Measurements from ENCODE around the gene GAPVD1. TPM values are rescaled to one million over a fixed set of nuclear protein-coding genes. Genes with fewer than 3 reads are reported as not detected.

Gene GAPVD1
- total and polyA plus RNA-seq, 2 of the 13 experiments (the other 11 are each of a cell fraction or from before 2014, with no cell fraction given): 11.1 to 33.2 TPM

DNA sequence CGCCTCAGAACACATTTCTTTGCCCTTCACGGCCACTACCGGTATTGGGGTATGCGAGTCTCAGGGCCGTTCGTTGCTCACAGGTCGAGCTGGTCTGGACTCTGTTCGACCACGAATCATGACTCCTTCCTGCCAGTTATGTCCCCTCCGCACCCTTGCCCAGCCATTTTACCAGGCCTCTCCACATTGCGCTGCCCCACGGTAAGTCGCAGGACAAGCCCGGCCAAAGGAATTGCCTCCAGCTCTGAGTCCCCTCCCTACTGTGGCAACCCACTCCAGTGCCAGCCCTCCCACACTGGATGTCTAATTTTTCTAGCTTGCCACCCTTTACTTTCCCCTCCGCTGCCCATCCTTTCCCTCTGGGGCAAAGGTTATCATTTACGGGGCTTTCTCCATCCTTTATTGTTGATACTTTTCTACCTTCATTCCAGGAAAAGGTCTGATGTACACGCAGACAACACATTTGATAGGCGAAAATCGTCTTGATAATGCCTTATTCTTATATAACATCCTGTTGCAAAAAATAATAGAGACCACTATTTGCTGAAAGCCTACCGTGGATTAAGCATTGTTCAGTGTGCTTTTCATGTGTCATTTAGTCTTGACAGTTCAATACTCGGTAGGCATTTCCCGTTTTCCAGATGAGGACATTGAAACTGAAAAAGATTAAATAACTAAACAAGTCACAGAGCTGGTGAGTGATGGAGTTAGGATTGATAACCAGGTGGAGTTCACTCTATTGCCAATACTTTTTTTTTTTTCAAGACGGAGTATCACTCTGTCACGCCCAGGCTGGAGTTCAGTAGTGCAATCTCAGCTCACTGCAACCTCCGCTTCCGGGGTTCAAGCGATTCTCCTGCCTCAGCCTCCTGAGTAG lies 19.5 kb upstream of the GAPVD1 start (continued):
- no peak for TF ChIP-seq GABPA (IDR thresholded peaks at IDR 0.05; ENCODE audit: low read depth, low read length)
- no peak for TF ChIP-seq GABPA (CRISPR knock-in tag; IDR thresholded peaks at IDR 0.05; ENCODE audit: low read depth)
- no peak for TF ChIP-seq IKZF1 (IDR thresholded peaks at IDR 0.05)
- TF ChIP-seq, protein P1, sequence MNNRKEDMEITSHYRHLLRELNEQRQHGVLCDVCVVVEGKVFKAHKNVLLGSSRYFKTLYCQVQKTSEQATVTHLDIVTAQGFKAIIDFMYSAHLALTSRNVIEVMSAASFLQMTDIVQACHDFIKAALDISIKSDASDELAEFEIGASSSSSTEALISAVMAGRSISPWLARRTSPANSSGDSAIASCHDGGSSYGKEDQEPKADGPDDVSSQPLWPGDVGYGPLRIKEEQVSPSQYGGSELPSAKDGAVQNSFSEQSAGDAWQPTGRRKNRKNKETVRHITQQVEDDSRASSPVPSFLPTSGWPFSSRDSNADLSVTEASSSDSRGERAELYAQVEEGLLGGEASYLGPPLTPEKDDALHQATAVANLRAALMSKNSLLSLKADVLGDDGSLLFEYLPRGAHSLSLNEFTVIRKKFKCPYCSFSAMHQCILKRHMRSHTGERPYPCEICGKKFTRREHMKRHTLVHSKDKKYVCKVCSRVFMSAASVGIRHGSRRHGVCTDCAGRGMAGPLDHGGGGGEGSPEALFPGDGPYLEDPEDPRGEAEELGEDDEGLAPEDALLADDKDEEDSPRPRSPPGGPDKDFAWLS (CRISPR knock-in tag; IDR thresholded peaks at IDR 0.05; ENCODE audit: borderline replicate concordance): no peak
- TF ChIP-seq, protein P2, sequence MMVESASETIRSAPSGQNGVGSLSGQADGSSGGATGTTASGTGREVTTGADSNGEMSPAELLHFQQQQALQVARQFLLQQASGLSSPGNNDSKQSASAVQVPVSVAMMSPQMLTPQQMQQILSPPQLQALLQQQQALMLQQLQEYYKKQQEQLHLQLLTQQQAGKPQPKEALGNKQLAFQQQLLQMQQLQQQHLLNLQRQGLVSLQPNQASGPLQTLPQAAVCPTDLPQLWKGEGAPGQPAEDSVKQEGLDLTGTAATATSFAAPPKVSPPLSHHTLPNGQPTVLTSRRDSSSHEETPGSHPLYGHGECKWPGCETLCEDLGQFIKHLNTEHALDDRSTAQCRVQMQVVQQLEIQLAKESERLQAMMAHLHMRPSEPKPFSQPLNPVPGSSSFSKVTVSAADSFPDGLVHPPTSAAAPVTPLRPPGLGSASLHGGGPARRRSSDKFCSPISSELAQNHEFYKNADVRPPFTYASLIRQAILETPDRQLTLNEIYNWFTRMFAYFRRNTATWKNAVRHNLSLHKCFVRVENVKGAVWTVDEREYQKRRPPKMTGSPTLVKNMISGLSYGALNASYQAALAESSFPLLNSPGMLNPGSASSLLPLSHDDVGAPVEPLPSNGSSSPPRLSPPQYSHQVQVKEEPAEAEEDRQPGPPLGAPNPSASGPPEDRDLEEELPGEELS (CRISPR knock-in tag; IDR thresholded peaks at IDR 0.05): 0 out of 2 replicates have a peak, but pooled peaks have one; percentile 19
- TF ChIP-seq BRD4 (CRISPR knock-in tag; IDR thresholded peaks at IDR 0.05): no peak
- TF ChIP-seq, protein P3, sequence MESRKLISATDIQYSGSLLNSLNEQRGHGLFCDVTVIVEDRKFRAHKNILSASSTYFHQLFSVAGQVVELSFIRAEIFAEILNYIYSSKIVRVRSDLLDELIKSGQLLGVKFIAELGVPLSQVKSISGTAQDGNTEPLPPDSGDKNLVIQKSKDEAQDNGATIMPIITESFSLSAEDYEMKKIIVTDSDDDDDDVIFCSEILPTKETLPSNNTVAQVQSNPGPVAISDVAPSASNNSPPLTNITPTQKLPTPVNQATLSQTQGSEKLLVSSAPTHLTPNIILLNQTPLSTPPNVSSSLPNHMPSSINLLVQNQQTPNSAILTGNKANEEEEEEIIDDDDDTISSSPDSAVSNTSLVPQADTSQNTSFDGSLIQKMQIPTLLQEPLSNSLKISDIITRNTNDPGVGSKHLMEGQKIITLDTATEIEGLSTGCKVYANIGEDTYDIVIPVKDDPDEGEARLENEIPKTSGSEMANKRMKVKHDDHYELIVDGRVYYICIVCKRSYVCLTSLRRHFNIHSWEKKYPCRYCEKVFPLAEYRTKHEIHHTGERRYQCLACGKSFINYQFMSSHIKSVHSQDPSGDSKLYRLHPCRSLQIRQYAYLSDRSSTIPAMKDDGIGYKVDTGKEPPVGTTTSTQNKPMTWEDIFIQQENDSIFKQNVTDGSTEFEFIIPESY (CRISPR knock-in tag; IDR thresholded peaks at IDR 0.05): no peak
- TF ChIP-seq ZNF12 (CRISPR knock-in tag; IDR thresholded peaks at IDR 0.05): no peak
- TF ChIP-seq, protein P4, sequence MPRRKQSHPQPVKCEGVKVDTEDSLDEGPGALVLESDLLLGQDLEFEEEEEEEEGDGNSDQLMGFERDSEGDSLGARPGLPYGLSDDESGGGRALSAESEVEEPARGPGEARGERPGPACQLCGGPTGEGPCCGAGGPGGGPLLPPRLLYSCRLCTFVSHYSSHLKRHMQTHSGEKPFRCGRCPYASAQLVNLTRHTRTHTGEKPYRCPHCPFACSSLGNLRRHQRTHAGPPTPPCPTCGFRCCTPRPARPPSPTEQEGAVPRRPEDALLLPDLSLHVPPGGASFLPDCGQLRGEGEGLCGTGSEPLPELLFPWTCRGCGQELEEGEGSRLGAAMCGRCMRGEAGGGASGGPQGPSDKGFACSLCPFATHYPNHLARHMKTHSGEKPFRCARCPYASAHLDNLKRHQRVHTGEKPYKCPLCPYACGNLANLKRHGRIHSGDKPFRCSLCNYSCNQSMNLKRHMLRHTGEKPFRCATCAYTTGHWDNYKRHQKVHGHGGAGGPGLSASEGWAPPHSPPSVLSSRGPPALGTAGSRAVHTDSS (CRISPR knock-in tag; conservative IDR thresholded peaks at IDR 0.05): 0 out of 2 replicates have a peak, but pooled peaks have one; percentile 12
- TF ChIP-seq SNRNP70 (IDR thresholded peaks at IDR 0.05; ENCODE audit: low read depth, low read length): no peak
- TF ChIP-seq ZNF232 (CRISPR knock-in tag; IDR thresholded peaks at IDR 0.05; ENCODE audit: borderline replicate concordance): 0 out of 2 replicates have a peak, but pooled peaks have one; percentile 23
- no peak for TF ChIP-seq CC2D1A (CRISPR knock-in tag; IDR thresholded peaks at IDR 0.05)
- no peak for TF ChIP-seq ZBTB42 (CRISPR knock-in tag; IDR thresholded peaks at IDR 0.05)
- TF ChIP-seq ZNF773 (CRISPR knock-in tag; IDR thresholded peaks at IDR 0.05; ENCODE audit: borderline replicate concordance): 0 out of 2 replicates have a peak, but pooled peaks have one; percentile 74
- 0 out of 2 replicates have a peak, but pooled peaks have one; percentile 28 for TF ChIP-seq ZIK1 (CRISPR knock-in tag; IDR thresholded peaks at IDR 0.05; ENCODE audit: borderline replicate concordance, low read depth)
- TF ChIP-seq SAP130 (CRISPR knock-in tag; IDR thresholded peaks at IDR 0.05; ENCODE audit: low read depth): peak; percentile 37
- TF ChIP-seq ZNF629 (CRISPR knock-in tag; conservative IDR thresholded peaks at IDR 0.05): no peak
- TF ChIP-seq, protein P5, sequence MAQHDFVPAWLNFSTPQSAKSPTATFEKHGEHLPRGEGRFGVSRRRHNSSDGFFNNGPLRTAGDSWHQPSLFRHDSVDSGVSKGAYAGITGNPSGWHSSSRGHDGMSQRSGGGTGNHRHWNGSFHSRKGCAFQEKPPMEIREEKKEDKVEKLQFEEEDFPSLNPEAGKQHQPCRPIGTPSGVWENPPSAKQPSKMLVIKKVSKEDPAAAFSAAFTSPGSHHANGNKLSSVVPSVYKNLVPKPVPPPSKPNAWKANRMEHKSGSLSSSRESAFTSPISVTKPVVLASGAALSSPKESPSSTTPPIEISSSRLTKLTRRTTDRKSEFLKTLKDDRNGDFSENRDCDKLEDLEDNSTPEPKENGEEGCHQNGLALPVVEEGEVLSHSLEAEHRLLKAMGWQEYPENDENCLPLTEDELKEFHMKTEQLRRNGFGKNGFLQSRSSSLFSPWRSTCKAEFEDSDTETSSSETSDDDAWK (CRISPR knock-in tag; IDR thresholded peaks at IDR 0.05): no peak
- TF ChIP-seq, protein P6, sequence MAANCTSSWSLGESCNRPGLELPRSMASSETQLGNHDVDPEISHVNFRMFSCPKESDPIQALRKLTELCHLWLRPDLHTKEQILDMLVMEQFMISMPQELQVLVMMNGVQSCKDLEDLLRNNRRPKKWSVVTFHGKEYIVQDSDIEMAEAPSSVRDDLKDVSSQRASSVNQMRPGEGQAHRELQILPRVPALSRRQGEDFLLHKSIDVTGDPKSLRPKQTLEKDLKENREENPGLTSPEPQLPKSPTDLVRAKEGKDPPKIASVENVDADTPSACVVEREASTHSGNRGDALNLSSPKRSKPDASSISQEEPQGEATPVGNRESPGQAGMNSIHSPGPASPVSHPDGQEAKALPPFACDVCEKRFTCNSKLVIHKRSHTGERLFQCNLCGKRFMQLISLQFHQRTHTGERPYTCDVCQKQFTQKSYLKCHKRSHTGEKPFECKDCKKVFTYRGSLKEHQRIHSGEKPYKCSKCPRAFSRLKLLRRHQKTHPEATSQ (CRISPR knock-in tag; IDR thresholded peaks at IDR 0.05; ENCODE audit: borderline replicate concordance): no peak
